ENCODE results near the gene CEP43.

Gene CEP43

GRCh38 chr6:166966268-166966667 is 32.9 kb upstream of the CEP43 start:
- DNase-seq, result no peak

GRCh38 chr6:166969390-166970002 is 29.7 kb upstream of the CEP43 start:
- DNase-seq, result no peak

- no peak for DNase-seq
These were observed 29.1 kb upstream of the CEP43 start for GRCh38 chr6:166970091-166970490.

GRCh38 chr6:166970776-166971175 is 28.4 kb upstream of the CEP43 start:
- no peak for DNase-seq

GRCh38 chr6:166971271-166971670 is 27.9 kb upstream of the CEP43 start:
- DNase-seq, result no peak

- DNase-seq, result no peak
These were observed 27.1 kb upstream of the CEP43 start for GRCh38 chr6:166972101-166972500.

GRCh38 chr6:166976636-166977035 is 22.6 kb upstream of the CEP43 start:
- DNase-seq, result no peak

- no peak for DNase-seq
These were observed 21.3 kb upstream of the CEP43 start for GRCh38 chr6:166977621-166978525.

GRCh38 chr6:166980738-166981137 is 18.5 kb upstream of the CEP43 start:
- DNase-seq, result no peak

GRCh38 chr6:166987448-166987847 is 11.7 kb upstream of the CEP43 start:
- no peak for DNase-seq

GRCh38 chr6:166987930-166988329 is 11.3 kb upstream of the CEP43 start:
- no peak for DNase-seq

- no peak for DNase-seq
These were observed 10.5 kb upstream of the CEP43 start for GRCh38 chr6:166988674-166989201.

- peak; percentile 56 to 59 for DNase-seq
These were observed 9.7 kb upstream of the CEP43 start for GRCh38 chr6:166989427-166990032.

GRCh38 chr6:166996406-166996805 is 2.8 kb upstream of the CEP43 start:
- peak; percentile 27 to 38 for DNase-seq

- no peak for DNase-seq
These were observed 1.8 kb upstream of the CEP43 start for GRCh38 chr6:166997348-166997747.

GRCh38 chr6:166997768-166998255 is 1.4 kb upstream of the CEP43 start:
- DNase-seq, result peak; percentile 63 to 79

GRCh38 chr6:166998256-166999144 is 697 bp upstream of the CEP43 start:
- DNase-seq, result no peak

- peak in 1 of 2 donors; percentile 24 for DNase-seq
These were observed 672 bp downstream of the CEP43 start for GRCh38 chr6:166999884-167000253.

- DNase-seq, result no peak
These were observed 1.6 kb downstream of the CEP43 start for GRCh38 chr6:167000759-167001158.

GRCh38 chr6:167005350-167006159 is 6.4 kb downstream of the CEP43 start:
- DNase-seq, result peak in 1 of 2 donors; percentile 27

GRCh38 chr6:167007985-167008384 is 8.8 kb downstream of the CEP43 start:
- no peak for DNase-seq

Data from inflammatory macrophage (primary cell).